IMR-90 (cell line): ENCODE data around the gene ZNF423. TPM values are rescaled to one million over a fixed set of nuclear protein-coding genes. Genes with fewer than 3 reads are reported as not detected.

Source experiments
- ATAC-seq: fragments of 200-7000 bp; cut with Tn5 transposase; 2 replicates; pipeline ENCODE4 v1.9.1; 2020; ENCODE audit warnings: low read depth, mild to moderate bottlenecking, moderate library complexity
- BruUV-seq: library from RNA; stranded (reverse); fragments of 400-500 nt; replicated peaks from 2 replicates; lab custom pipeline; 2021; lab: Mats Ljungman, UMichigan
- CTCF ChIA-PET: fragments of 300-600 bp; formaldehyde crosslinking; extraction: SDS; loops from one replicate; lab custom pipeline; 2021; ENCODE audit warnings: antibody characterized with exemption; lab: Yijun Ruan, JAX
- POLR2A ChIA-PET: fragments of 300-600 bp; sonication (Branson Sonifier 250); formaldehyde crosslinking; loops from one replicate; lab custom pipeline; 2022; ENCODE audit warnings: antibody characterized with exemption; ENCODE audit not compliant: unreplicated experiment; lab: Charles Lee
- DNase-seq: peaks from one replicate; pipeline ENCODE4 v3.0.0; 2013
- H2AFZ ChIP-seq: replicated peaks from 2 replicates; pipeline ENCODE3; 2013; ENCODE audit warnings: low read length, mild to moderate bottlenecking; ENCODE audit not compliant: poor library complexity
- H2AK5ac ChIP-seq: 2 replicates; pipeline ENCODE4 v1.6.1; 2013; ENCODE audit warnings: low read depth, low read length, inconsistent platforms
- H2AK9ac ChIP-seq: replicated peaks from 2 replicates; pipeline ENCODE3; 2013; ENCODE audit warnings: mild to moderate bottlenecking, low read depth, low read length, moderate library complexity; ENCODE audit not compliant: poor library complexity
- H2BK120ac ChIP-seq: 2 replicates; pipeline ENCODE4 v1.6.1; 2013; ENCODE audit warnings: low read depth, low read length, inconsistent platforms
- H2BK15ac ChIP-seq: 3 replicates; pipeline ENCODE4 v1.6.1; 2013; ENCODE audit warnings: low read depth, low read length, inconsistent platforms
- H2BK20ac ChIP-seq: 2 replicates; pipeline ENCODE4 v1.6.1; 2013; ENCODE audit warnings: low read depth, mild to moderate bottlenecking, inconsistent platforms, low read length, moderate library complexity
- H2BK5ac ChIP-seq: 2 replicates; pipeline ENCODE4 v1.6.1; 2013; ENCODE audit warnings: mild to moderate bottlenecking, low read depth, low read length, inconsistent platforms; ENCODE audit not compliant: poor library complexity, severe bottlenecking
- H3K14ac ChIP-seq: replicated peaks from 2 replicates; pipeline ENCODE4 v1.6.1; 2013; ENCODE audit warnings: low read depth, low read length, inconsistent platforms
- H3K18ac ChIP-seq: 2 replicates; pipeline ENCODE4 v1.6.1; 2013; ENCODE audit warnings: low read depth, low read length, control low read depth
- H3K23ac ChIP-seq: 2 replicates; pipeline ENCODE4 v1.6.1; 2013; ENCODE audit warnings: low read depth, low read length, inconsistent platforms
- H3K27ac ChIP-seq: 2 replicates; pipeline ENCODE4 v1.5.1; 2013; ENCODE audit warnings: mild to moderate bottlenecking, control low read depth, low read length; ENCODE audit not compliant: insufficient read depth
- H3K27me3 ChIP-seq: 2 replicates; pipeline ENCODE4 v1.6.1; 2013; ENCODE audit warnings: low read length; ENCODE audit not compliant: control insufficient read depth, insufficient read depth
- H3K36me3 ChIP-seq: 2 replicates; pipeline ENCODE4 v1.6.1; 2013; ENCODE audit warnings: low read length, mixed read lengths; ENCODE audit not compliant: control insufficient read depth, insufficient read depth
- H3K4ac ChIP-seq: 2 replicates; pipeline ENCODE4 v1.6.1; 2013; ENCODE audit warnings: low read depth, low read length, inconsistent platforms
- H3K4me1 ChIP-seq: 2 replicates; pipeline ENCODE4 v1.6.1; 2013; ENCODE audit warnings: low read length, mixed read lengths; ENCODE audit not compliant: control insufficient read depth, insufficient read depth
- H3K4me2 ChIP-seq: 2 replicates; pipeline ENCODE4 v1.6.1; 2013; ENCODE audit warnings: low read depth, mild to moderate bottlenecking, control low read depth, low read length, moderate library complexity
- H3K4me3 ChIP-seq: 2 replicates; pipeline ENCODE4 v1.5.1; 2013; ENCODE audit warnings: low read depth, mild to moderate bottlenecking, control low read depth, low read length, moderate library complexity; ENCODE audit not compliant: insufficient read depth
- H3K56ac ChIP-seq: 2 replicates; pipeline ENCODE4 v1.6.1; 2013; ENCODE audit warnings: low read length, inconsistent platforms; ENCODE audit not compliant: insufficient read depth; ENCODE audit errors: extremely low read depth
- H3K79me1 ChIP-seq, 2 experiments: 2 replicates each; pipeline ENCODE4 v1.6.1; 2013; ENCODE audit warnings: low read length in 2 of 2, inconsistent platforms in 1 of 2, low read depth in 1 of 2
- H3K9ac ChIP-seq: 2 replicates; pipeline ENCODE4 v1.6.1; 2013; ENCODE audit warnings: low read depth, low read length, control low read depth
- H3K9me1 ChIP-seq: 2 replicates; pipeline ENCODE4 v1.6.1; 2013; ENCODE audit warnings: low read length, inconsistent platforms; ENCODE audit not compliant: insufficient read depth
- H3K9me3 ChIP-seq: 2 replicates; pipeline ENCODE4 v1.6.1; 2013; ENCODE audit warnings: low read length; ENCODE audit not compliant: control insufficient read depth, insufficient read depth
- H4K20me1 ChIP-seq: 2 replicates; pipeline ENCODE4 v1.6.1; 2013; ENCODE audit warnings: low read length, inconsistent platforms; ENCODE audit not compliant: insufficient read depth
- H4K5ac ChIP-seq: 2 replicates; pipeline ENCODE4 v1.6.1; 2013; ENCODE audit warnings: mild to moderate bottlenecking, low read depth, low read length, control low read depth
- H4K8ac ChIP-seq, 2 experiments: 2 replicates each; pipeline ENCODE4 v1.6.1; 2013; ENCODE audit warnings: low read depth in 2 of 2, low read length in 2 of 2, control low read depth in 1 of 2, inconsistent platforms in 1 of 2
- H4K91ac ChIP-seq: 2 replicates; pipeline ENCODE4 v1.6.1; 2013; ENCODE audit warnings: low read depth, low read length, inconsistent platforms; ENCODE audit not compliant: insufficient read depth
- BHLHE40 ChIP-seq: fragments of 150-350 bp; IDR thresholded peaks from 2 replicates; pipeline ENCODE4 v1.6.1; 2016; ENCODE audit warnings: mild to moderate bottlenecking, low read depth, low read length
- CEBPB ChIP-seq: IDR thresholded peaks from 2 replicates; pipeline ENCODE4 v1.6.1; 2012; ENCODE audit warnings: low read depth, low read length, improper control_type of control experiment
- CHD1 ChIP-seq: IDR thresholded peaks from 2 replicates; pipeline ENCODE4 v1.6.1; 2012; ENCODE audit warnings: low read depth, low read length, improper control_type of control experiment
- CTCF ChIP-seq: conservative IDR thresholded peaks from 2 replicates; pipeline ENCODE4 v1.5.1; 2012; ENCODE audit warnings: mild to moderate bottlenecking, low read depth, low read length, improper control_type of control experiment
- FOS ChIP-seq: fragments of 150-350 bp; IDR thresholded peaks from 2 replicates; pipeline ENCODE4 v1.6.1; 2016; ENCODE audit warnings: low read depth, low read length
- MXI1 ChIP-seq: IDR thresholded peaks from 2 replicates; pipeline ENCODE4 v1.6.1; 2012; ENCODE audit warnings: low read depth, mild to moderate bottlenecking, low read length, moderate library complexity, borderline replicate concordance
- NFE2L2 ChIP-seq: fragments of 150-350 bp; IDR thresholded peaks from 2 replicates; pipeline ENCODE4 v1.6.1; 2016; ENCODE audit warnings: low read depth, mild to moderate bottlenecking, low read length
- POLR2A ChIP-seq: IDR thresholded peaks from 2 replicates; pipeline ENCODE4 v1.6.1; 2012; ENCODE audit warnings: mild to moderate bottlenecking, low read depth, low read length
- RAD21 ChIP-seq: IDR thresholded peaks from 2 replicates; pipeline ENCODE4 v1.6.1; 2012; ENCODE audit warnings: low read length, improper control_type of control experiment
- RCOR1 ChIP-seq: IDR thresholded peaks from 2 replicates; pipeline ENCODE4 v1.6.1; 2012; ENCODE audit warnings: mild to moderate bottlenecking, low read length, improper control_type of control experiment; ENCODE audit not compliant: insufficient replicate concordance
- SMC3 ChIP-seq: fragments of 150-350 bp; IDR thresholded peaks from 2 replicates; pipeline ENCODE4 v1.6.1; 2016; ENCODE audit warnings: low read depth, mild to moderate bottlenecking, antibody characterized with exemption, low read length, moderate library complexity
- WGBS, 2 experiments: methylation state at CpG; one replicate each; pipeline versions ENCODE4 v1.1.5 to v1.1.7; 2013; ENCODE audit warnings: missing lambda C conversion rate in 2 of 2; ENCODE audit not compliant: insufficient read length in 1 of 2; ENCODE audit errors: extremely low coverage in 2 of 2; 5-methylcytosine and 5-hydroxymethylcytosine counted together
- dilution Hi-C: fragments of 300-500 bp; cut with HindIII; formaldehyde crosslinking; loops from one replicate; pipeline ENCODE4 v1.14.3; 2018; ENCODE audit warnings: low sequenced_read_pairs; ENCODE audit not compliant: unreplicated experiment
- in situ Hi-C: fragments of 300-500 bp; cut with MboI; formaldehyde crosslinking; loops from 3 replicates; pipeline ENCODE4 v1.14.3; 2019; ENCODE audit warnings: low sequenced_read_pairs, inconsistent platforms, mixed read lengths
- intact Hi-C: fragments of 100-400 bp; cut with micrococcal nuclease; formaldehyde crosslinking; loops from 2 replicates; pipeline ENCODE4 v1.10.0; 2022
- polyA plus RNA-seq, 3 experiments: library from polyadenylated mRNA; depleted of rRNA; stranded (reverse); fragments of >200 nt; gene quantifications; 2 replicates each; pipeline ENCODE4 v1.2.3, GENCODE V29; 2012; ENCODE audit warnings: low replicate concordance in 1 of 3
- total RNA-seq: library from RNA; depleted of rRNA; stranded (reverse); fragments of >200 nt; gene quantifications from 2 replicates; pipeline ENCODE4 v1.2.3, GENCODE V29; 2012
- TF ChIP-seq, protein P1 (sequence below): fragments of 150-350 bp; IDR thresholded peaks from 2 replicates; pipeline ENCODE4 v1.6.1; 2016; ENCODE audit warnings: low read depth, mild to moderate bottlenecking, low read length, moderate library complexity, borderline replicate concordance

ZNF423 gene
- total and polyA plus RNA-seq, 2 of the 4 experiments (the other 2 are of a cell fraction) = under 0.01 to 0.10 TPM

- TF ChIP-seq NFE2L2 = no peak
- TF ChIP-seq RAD21 = no peak
- TF ChIP-seq CTCF = no peak
Measured at GRCh38 chr16:49662569-49662968, 193.3 kb downstream of the ZNF423 start (continued).

DNA sequence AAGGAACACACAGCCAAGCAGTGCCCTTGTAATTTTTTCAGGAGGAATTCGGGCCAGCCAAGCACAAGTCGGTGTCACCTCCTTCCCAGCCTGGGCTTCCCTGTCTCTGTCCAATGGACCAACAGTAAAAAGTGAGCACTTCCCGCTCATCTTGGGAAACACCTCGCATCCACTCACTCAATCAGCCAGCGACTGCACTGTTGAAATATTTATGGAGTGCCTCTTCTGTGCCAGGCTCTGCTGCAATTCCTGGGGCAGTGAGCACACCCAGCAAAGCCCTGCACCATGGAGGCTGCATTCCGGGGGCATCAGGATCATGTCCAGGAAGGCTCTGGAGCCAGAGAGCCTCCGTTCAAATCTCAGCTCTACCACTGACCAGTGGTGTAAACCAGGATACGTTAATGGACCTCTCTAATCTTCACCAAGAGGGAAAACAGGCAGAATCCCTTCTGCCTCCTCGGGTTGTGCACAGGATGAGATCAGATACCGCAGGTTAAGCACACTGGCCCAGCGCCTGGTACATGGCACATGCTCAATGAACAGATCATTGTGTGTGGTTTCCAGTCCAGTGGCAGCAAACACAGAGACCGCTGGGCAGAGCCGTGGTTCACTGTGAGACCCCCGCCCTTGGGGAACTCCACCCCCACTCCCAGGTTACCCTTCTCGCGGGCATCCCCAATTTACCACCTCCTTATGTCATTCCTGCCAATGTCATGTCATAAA, 194.3 kb downstream of the ZNF423 start:
- in situ Hi-C loops = no loop called here
- TF ChIP-seq BHLHE40 (no peak), MXI1 (no peak), CEBPB (no peak), RAD21 (no peak), CHD1 (no peak), POLR2A (no peak), FOS (no peak), SMC3 (no peak), CTCF (no peak), RCOR1 (no peak)
- TF ChIP-seq, protein P1, sequence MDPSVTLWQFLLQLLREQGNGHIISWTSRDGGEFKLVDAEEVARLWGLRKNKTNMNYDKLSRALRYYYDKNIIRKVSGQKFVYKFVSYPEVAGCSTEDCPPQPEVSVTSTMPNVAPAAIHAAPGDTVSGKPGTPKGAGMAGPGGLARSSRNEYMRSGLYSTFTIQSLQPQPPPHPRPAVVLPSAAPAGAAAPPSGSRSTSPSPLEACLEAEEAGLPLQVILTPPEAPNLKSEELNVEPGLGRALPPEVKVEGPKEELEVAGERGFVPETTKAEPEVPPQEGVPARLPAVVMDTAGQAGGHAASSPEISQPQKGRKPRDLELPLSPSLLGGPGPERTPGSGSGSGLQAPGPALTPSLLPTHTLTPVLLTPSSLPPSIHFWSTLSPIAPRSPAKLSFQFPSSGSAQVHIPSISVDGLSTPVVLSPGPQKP = no peak

More for the DNA sequence above, 194.3 kb downstream of the ZNF423 start:
- Histone ChIP-seq H2AK9ac (no peak overlapping the region), H3K9ac (no peak overlapping the region), H3K79me1 (no peaks in the 10 kb centered on the region), H2AK5ac (no peak overlapping the region), H2AFZ (no peak overlapping the region), H3K27me3 (peaks cover 24% of the 10 kb centered on the region), H3K9me1 (no peaks in the 10 kb centered on the region), H4K8ac (no peak overlapping the region), H4K91ac (no peak overlapping the region), H3K27ac (no peak overlapping the region), H2BK20ac (no peak overlapping the region), H3K36me3 (no peaks in the 10 kb centered on the region), H3K56ac (no peak overlapping the region), H4K5ac (no peak overlapping the region), H3K4me3 (no peak overlapping the region), H3K4ac (no peak overlapping the region), H3K9me3 (no peaks in the 10 kb centered on the region), H3K4me2 (no peak overlapping the region), H3K4me1 (no peaks in the 10 kb centered on the region), H4K20me1 (no peaks in the 10 kb centered on the region), H3K18ac (no peak overlapping the region), H2BK120ac (no peak overlapping the region), H2BK5ac (no peak overlapping the region), H3K23ac (no peak overlapping the region), H2BK15ac (no peak overlapping the region), H3K14ac (no peak overlapping the region)
- dilution Hi-C loops (no loop called here), intact Hi-C loops (no loop called here)
- BruUV-seq = no TSS peak
- ATAC-seq (no peak), DNase-seq (no peak)
- POLR2A ChIA-PET = no interaction called here
- CTCF ChIA-PET = no interaction called here
- 78% methylated on average over 3 of the region's 16 CpGs; no CpG with 5 or more reads in 1 of the 2 experiments for WGBS, 2 experiments
